Measurements from ENCODE around the gene SNTG2.
"Not testable (repeated sequence)": the region's sequence is repeated elsewhere in the genome, so short reads cannot be mapped to it uniquely, and the experiment has no call there.

SNTG2 gene

DNA sequence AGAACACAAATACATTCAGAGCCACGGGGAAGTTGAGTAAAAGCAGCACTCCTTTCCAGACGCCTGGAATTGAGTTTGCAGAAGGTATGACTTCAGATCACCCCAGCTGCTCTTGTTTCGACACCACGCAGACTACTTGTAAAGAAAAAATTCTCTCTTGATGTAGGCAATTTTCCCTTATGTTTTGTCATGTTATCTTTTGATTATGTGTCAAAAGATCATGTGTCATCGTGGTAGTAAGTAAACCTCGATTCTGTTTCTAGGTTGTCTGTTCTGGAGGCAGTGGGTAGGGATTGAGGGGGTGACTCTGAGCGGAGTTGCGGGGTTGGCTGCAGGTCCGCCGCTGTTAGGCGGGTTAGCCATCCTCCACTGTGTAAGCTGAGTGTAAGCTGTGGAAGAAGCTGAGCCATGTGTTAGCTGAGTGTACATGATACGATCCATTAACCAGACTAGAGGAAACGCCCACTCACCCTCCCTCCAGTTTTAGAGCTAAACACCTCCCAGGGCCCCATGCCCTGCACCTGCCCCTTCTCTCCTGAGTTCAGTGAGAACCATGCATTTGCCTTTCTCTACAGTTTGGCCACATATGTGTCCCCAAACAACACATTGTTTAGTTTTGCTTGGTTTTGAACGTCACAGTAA is 181.8 kb downstream of the SNTG2 start:
- TF ChIP-seq, protein P1, sequence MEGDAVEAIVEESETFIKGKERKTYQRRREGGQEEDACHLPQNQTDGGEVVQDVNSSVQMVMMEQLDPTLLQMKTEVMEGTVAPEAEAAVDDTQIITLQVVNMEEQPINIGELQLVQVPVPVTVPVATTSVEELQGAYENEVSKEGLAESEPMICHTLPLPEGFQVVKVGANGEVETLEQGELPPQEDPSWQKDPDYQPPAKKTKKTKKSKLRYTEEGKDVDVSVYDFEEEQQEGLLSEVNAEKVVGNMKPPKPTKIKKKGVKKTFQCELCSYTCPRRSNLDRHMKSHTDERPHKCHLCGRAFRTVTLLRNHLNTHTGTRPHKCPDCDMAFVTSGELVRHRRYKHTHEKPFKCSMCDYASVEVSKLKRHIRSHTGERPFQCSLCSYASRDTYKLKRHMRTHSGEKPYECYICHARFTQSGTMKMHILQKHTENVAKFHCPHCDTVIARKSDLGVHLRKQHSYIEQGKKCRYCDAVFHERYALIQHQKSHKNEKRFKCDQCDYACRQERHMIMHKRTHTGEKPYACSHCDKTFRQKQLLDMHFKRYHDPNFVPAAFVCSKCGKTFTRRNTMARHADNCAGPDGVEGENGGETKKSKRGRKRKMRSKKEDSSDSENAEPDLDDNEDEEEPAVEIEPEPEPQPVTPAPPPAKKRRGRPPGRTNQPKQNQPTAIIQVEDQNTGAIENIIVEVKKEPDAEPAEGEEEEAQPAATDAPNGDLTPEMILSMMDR (IDR thresholded peaks at IDR 0.05; ENCODE audit: low read depth, low read length), result no peak
- DNase-seq (ENCODE audit: extremely low read depth, low read depth), result no peak

- DNase-seq (ENCODE audit: extremely low read depth, low read depth), result not testable (repeated sequence)
Measured at GRCh38 chr2:1133896-1134295, 183.2 kb downstream of the SNTG2 start.

DNA sequence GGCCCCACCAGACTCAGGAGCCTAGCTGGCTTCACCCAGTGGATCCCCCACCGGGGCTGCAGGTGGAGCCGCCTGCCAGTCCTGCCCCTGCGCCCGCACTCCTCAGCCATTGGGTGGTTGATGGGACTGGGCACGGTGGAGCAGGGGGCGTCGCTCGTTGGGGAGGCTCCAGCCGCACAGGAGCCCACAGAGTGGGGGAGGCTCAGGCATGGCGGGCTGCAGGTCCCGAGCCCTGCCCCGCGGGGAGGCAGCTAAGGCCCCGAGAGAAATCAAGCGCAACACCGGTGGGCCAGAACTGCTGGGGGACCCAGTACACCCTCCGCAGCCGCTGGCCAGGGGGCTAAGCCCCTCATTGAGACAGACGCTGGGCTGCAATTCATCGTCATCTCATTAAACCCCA is 184.0 kb downstream of the SNTG2 start:
- TF ChIP-seq, protein P1 (IDR thresholded peaks at IDR 0.05; ENCODE audit: low read depth, low read length), result no peak

DNA sequence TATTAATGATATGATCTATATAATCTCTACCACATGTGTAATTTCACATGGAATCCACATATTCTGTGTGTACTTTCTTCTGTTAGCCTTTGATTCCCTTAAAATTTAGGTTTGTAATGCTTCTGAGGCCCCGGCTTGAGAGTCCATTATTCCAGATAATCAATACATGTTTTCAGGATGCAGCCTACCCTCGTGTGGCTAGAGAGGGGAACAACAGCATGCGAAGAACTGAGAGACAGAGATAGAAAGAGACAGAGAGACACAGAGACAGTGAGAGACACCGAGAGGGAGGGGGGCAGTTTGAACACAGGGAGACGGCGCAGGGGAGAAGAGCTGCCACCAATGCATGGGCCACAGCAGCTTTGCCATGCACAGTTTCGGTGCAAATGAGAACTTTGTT is 185.4 kb downstream of the SNTG2 start:
- DNase-seq (ENCODE audit: extremely low read depth, low read depth), result no peak
- TF ChIP-seq, protein P1 (IDR thresholded peaks at IDR 0.05; ENCODE audit: low read depth, low read length), result peak; percentile 52

More for the DNA sequence above, 184.0 kb downstream of the SNTG2 start:
- no peak for DNase-seq (ENCODE audit: extremely low read depth, low read depth)

DNA sequence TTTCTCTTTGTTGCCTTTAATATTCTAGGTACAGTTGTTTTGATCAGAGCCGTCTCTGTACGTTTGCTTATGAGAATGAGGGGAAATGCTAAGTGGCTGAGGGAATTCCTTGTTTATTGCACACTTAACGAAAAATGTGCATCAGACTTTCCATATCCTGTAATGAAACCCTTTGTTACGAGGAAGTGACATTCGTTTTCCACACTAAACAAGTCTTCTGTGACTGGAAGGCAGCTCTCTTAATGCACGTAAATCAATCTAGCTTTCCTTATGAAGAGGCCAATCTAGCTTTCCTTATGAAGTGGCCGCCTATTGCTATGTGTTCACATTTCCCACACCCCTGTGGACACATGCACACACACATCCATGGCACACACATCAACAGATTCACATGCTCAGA is 186.2 kb downstream of the SNTG2 start:
- TF ChIP-seq, protein P1 (IDR thresholded peaks at IDR 0.05; ENCODE audit: low read depth, low read length), result no peak
- no peak for DNase-seq (ENCODE audit: extremely low read depth, low read depth)

DNA sequence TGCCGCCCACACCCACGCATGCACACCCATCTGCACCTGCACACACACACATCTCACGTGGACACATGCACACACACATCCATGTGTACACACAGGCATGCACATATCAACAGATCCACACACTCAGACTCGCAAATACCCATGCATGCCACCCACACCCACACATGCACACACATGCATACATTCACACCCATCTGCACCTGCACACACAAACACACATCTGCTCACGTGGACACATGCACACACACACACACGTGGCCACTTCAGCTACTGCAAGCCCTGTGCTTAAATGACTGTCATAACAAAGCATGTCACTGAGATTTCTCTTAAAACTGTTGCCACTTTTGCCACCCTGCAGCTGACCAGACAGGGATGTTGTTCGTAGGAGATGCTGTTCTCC is 186.6 kb downstream of the SNTG2 start:
- DNase-seq (ENCODE audit: extremely low read depth, low read depth), result no peak
- TF ChIP-seq, protein P1 (IDR thresholded peaks at IDR 0.05; ENCODE audit: low read depth, low read length), result no peak

DNA sequence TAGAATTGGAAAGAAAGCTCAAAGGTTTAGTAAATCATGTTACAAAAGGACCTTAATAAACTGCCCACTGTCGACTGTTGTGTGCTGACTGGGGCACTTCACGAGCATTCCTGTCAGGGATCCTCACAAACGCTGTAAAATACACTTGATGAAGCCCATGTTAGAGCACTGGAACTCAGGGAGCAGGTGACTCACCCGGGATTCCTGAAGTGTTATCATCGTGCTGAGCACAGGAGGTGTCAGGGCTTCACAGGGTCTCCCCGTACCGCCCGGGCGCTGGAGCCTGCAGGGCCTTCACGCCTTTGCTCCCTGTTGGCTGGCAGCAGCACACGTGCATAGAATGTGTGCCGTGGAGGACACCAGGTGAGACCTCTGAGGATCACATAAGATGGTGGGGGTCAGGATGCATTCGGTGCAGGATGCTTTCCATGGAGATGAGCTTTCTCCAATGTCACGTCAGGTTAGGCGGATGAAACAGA is 187.3 kb downstream of the SNTG2 start:
- TF ChIP-seq, protein P1 (IDR thresholded peaks at IDR 0.05; ENCODE audit: low read depth, low read length), result no peak
- DNase-seq (ENCODE audit: extremely low read depth, low read depth), result no peak
